T-helper 1 cell treated with Interleukin-12 subunit alpha and Interleukin-12 subunit beta and Interleukin-4 antibody, amounts not matched to agents 30 ng/mL and 1 ng/mL, for 36 hours (primary cell): ENCODE data around the gene KIF26A. TPM values are rescaled to one million over a fixed set of nuclear protein-coding genes. Genes with fewer than 3 reads are reported as not detected.
"Not testable (repeated sequence)": the region's sequence is repeated elsewhere in the genome, so short reads cannot be mapped to it uniquely, and the experiment has no call there.

Source experiments
- intact Hi-C: fragments of 100-400 bp; cut with micrococcal nuclease; formaldehyde crosslinking; loops from one replicate; pipeline ENCODE4 v1.15.1; 2024
- total RNA-seq: library from RNA; stranded (reverse); gene quantifications from 2 replicates; pipeline ENCODE4 v1.2.3, GENCODE V29; 2022

KIF26A gene
- total RNA-seq, 1 donor from 2014 or later: 0.66 TPM

DNA sequence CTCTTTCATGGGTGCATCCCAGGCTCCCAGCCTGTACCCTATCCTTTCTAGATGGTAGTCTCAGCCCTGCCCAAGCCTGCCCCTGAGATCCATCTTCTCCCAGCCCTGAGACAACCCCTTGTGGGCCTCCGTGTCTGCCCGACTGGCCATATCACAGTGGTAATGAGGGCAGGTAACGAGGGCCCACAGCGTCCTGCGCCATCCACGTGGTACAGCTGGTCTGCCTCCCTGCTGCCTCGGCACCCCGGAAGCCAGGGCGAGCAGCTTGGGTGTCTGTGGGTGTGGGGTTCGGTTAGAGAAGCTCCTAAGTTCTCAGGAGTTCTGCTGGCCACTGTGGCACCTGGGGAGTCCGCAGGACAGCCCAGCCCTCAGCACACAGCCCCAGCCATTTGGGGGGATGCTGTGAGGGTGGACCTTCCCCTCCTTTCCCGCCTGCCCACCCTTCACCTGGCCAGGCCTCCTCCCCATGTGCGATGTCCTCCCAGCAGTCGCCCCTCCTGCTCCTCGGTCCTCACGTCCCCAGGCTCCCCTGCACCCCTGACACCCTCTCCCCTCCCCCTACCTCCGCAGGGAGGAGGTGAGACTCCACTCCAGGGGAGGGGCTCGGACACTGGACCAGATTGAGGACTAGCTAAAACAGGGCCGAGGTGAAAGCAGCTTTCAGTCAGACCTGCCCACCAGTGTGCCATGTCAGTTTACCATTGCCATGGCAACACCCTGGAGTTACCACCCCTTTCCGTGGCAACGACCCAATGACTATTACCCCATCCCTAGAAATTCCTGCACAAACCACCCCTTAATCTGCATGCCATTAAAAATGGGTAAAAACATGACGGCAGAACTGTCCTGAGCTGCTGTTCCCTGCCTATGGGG, 69.0 kb downstream of the KIF26A start:
- intact Hi-C loops: no loop called here

DNA sequence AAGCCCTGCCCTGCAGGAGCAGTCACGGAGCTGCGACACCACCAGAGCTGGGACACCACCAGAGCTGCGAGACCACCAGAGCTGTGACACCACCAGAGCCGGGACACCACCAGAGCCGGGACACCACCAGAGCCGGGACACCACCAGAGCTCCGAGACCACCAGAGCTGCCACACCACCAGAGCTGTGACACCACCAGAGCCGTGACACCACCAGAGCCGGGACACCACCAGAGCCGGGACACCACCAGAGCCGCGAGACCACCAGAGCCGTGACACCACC, 69.6 kb downstream of the KIF26A start:
- intact Hi-C loops: not testable (repeated sequence)

DNA sequence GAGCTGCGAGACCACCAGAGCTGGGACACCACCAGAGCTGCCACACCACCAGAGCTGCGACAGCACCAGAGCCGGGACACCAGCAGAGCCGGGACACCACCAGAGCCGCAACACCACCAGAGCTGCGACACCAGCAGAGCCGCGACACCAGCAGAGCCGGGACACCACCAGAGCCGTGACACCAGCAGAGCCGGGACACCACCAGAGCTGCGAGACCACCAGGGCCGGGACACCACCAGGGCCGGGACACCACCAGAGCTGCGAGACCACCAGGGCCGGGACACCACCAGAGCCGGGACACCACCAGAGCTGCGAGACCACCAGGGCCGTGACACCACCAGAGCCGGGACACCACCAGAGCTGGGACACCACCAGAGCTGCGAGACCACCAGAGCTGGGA, 69.9 kb downstream of the KIF26A start:
- intact Hi-C loops: not testable (repeated sequence)

DNA sequence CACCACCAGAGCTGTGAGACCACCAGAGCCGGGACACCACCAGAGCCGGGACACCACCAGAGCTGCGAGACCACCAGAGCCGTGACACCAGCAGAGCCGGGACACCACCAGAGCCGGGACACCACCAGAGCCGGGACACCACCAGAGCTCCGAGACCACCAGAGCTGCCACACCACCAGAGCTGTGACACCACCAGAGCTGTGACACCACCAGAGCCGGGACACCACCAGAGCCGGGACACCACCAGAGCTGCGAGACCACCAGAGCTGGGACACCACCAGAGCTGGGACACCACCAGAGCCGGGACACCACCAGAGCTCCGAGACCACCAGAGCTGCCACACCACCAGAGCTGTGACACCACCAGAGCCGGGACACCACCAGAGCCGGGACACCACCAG, 70.7 kb downstream of the KIF26A start:
- intact Hi-C loops: not testable (repeated sequence)

DNA sequence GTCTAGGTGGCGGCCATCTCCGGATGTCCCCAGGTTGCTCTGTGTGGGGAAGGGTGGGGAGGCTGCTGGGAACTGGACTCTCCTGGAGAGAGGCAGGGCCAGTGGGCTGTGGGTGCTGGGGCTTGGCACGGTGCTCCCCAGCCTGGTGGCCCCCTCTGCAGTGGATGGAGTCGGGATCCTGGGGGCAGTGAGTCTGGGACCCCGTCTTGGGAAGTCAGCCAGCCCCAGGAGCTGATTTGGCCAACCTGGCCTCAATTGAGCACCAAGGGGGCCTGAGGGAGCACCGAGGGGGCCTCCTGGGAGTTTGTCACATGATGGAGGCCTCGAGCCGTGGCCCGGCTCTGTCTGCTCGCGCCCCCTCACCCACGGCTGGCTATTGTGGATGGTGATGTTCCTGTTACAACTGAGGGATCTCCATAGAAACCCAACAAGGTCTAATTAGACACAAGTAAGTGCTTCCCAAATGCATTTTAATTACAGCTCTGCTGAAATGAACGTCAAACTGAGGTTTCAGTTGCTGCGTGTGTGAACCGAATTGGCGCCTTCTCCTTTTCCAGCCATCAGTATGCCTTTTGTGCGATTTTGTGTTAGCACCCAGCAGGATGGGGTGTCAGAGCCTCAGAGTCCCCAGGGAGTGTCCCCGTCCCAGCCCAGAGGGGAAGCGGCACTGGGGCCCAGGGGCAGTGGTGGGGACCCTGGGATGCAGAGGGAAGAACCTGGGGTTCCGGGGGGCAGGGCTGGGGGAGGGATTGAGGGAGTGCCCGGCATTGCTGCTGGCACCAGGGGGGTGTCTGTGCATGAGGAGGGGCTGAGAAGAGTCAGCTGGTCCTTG, 71.8 kb downstream of the KIF26A start:
- intact Hi-C loops: no loop called here

DNA sequence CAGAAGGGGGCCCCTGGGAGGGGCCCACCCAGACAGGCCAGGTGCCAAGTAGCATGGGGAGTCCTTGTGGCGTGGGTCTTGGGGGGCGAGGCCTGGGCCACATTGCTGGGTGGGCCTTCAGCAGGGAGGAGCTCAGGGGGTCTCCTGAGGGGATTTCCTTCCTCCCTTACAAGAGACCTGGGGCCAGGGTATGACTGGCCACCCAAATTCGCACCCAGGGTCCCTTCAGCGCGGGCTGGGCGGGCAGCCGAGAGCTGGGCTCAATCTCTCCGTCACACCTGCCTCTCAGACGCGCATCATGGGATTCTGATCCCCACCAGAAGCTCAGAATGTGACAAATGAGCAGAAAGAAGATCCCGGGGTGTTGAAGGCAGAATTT, 72.4 kb downstream of the KIF26A start:
- intact Hi-C loops: no loop called here

- intact Hi-C loops: no loop called here
Observed at GRCh38 chr14:104211215-104211614, 72.8 kb downstream of the KIF26A start.

GRCh38 chr14:104211741-104212140, 73.4 kb downstream of the KIF26A start:
- intact Hi-C loops: no loop called here

- intact Hi-C loops: no loop called here
Observed at GRCh38 chr14:104212206-104213095, 74.1 kb downstream of the KIF26A start.

DNA sequence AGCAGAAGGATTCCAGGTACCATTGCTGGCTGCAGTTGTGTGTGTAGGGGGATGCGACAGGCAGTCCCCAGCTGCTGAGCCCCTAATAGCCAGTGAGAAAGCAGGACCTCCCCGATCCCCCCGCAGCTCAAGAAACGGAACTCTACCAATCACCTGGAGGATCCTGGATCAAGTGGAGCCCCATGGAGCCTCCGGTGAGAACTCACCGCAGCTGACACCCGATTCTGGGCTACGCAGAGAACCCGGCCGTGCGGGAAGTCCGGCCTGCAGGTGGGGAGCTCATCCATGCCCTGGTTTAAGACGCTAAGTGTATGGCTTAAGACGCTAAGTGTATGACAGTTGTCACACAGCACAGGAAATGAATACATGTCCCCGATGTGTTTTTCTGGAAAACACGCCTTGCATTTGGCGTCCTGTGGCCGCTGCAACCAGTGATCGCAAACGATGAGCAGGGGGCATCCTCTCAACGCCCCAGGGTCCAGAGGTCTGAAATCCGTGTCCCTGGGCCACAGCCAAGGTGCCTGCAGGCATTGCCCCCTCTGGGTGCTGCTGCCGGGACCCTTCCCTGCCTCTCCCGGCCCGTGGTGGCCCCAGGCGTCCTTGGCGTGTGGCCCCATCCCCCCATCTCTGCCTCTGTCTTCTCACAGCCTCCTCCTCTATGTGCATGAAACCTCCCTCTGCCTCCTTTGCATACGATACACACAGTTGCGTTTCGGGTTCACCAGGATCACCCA, 75.1 kb downstream of the KIF26A start:
- intact Hi-C loops: no loop called here

DNA sequence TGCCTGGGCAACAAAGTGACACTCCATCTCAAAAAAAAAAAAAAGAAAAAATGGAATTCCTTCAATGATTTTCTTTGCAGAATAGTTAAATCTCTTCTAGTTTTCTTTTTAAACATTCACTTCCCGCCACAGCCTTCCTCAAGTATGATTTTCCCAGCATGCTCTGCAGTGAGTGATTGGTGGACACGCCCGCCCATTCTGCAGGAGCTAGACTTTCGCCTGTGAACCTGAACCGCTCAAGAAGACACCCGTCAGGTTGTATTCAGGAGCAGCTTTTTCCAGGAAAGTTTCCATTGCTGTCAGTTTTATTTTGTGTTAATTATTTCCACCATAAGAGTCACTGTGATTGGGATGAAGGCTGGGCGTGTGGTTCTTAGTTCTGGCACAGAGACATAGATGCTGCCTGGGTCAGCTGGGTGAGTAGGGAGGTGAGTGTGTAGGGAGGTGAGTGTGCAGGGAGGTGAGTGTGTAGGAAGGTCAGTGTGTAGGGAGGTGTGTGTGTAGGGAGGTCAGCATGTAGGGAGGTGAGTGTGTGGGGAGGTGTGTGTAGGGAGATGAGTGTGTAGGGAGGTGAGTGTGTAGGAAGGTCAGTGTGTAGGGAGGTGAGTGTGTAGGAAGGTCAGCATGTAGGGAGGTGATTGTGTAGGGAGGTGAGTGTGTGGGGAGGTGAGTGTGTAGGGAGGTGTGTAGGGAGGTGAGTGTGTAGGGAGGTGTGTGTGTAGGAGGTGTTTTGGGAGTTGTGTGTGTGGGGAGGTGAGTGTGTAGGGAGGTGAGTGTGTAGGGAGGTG, 76.2 kb downstream of the KIF26A start:
- intact Hi-C loops: no loop called here

DNA sequence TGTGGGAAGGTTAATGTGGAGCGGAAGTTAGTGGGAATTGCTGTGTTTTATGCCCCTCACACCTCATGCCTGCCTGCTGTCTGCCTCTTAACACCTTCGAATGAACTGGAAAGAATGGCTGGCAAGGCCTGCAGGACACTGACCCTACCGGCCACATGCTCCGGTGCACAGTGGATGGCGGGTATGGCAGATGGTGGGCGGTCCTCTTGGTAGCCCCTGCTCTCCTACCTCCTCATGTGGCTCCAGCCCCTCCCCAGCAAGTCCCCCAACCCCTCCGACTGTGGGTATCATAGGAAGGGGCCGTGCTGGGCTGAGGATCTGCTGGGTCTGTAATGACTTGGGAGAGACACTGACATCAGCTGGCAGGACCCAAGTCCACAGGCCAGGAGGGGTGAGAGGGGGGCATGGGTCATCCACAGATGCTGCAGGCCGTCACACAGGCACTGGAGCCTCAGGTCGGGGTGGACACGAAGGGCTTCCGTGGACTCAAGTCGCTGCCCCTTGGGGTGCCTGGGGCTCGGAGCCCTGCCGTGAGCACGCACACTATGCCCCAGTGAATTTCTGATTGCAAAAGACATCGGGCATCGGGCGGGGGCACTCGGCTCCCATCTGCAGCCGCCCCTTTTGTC, 77.4 kb downstream of the KIF26A start:
- intact Hi-C loops: no loop called here

GRCh38 chr14:104216457-104216856, 78.1 kb downstream of the KIF26A start:
- intact Hi-C loops: no loop called here

DNA sequence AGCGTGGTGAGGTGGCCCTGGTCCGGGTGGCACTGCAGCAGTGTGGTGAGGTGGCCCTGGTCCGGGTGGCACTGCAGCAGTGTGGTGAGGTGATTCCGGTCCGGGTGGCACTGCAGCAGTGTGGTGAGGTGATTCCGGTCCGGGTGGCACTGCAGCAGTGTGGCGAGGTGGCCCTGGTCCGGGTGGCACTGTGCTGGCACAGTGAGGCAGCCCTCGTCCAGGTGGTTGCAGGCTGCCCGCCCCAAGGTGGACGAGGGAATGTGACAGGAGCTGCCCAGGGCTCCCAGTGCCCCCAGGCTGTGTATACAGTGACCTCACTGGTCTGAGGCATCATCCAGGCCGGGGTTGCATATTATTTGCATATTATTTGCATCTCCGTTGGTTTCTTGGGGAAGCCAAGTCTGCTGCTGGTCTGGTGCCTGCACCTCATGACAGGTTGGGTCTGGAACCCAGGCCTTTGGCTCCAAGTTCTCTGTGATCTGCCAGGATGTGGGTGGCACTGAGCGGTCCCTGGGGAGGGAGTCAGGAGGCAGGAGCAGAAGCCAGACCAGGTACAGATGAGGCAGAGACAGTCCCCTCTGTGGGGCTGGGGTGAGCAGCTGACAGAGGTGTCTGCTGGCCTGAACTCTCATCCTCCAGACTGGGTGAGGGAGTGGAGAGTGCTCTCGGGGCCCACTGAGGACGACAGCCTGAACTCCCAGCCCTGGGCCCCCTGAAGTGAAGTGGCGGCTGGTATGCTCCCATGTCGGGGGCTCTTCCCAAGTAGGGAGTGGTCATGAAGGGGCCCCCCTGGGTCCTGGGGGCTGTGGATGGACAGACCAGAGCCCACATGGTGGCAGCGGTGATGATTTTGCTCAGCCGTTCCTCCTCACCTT, 79.3 kb downstream of the KIF26A start:
- intact Hi-C loops: no loop called here

- intact Hi-C loops: no loop called here
Observed at GRCh38 chr14:104218361-104219180, 80.2 kb downstream of the KIF26A start.

- intact Hi-C loops: no loop called here
Observed at GRCh38 chr14:104219731-104220214, 81.4 kb downstream of the KIF26A start.

GRCh38 chr14:104220215-104221070, 82.1 kb downstream of the KIF26A start:
- intact Hi-C loops: no loop called here
